Measurements from ENCODE around the gene SCFD2. TPM values are rescaled to one million over a fixed set of nuclear protein-coding genes. Genes with fewer than 3 reads are reported as not detected.

SCFD2 gene
- total RNA-seq, 4 donors from 2014 or later = 8.9 to 16.0 (median 14.8) TPM

DNA sequence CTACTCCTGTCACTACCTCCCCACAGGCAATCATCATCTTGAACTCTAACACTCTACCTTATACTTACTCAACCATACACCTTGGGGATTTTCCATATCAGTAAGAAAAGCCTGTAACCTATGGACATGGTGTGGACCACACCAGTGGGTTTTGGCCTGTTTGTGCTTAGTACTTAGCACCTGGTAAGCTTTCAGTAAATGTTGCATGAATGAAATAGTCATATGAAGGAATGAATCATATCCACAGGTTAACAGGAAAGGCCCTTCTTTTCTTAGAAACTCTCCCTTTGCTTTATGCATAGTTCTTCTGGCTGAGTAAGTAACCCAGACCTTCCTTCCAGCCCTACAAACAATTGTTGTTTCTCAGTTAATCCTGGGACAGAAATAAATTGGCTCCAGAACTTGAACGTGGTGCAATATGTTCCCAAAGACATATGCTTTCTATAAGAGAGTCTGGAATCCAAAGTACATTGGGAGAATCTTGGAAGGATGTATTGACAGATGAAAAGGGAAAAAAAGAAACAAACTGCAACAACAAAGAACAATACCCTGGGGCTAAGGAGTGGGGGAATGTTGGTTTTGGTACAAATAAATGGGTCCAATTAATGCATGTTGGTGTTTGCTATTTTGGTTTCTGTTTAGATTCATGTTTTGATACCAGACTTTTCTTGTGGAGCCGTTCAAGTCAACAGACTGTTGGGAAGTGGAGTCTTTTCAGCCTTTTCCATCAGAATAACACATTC is 475.9 kb downstream of the SCFD2 start:
- in situ Hi-C loops (cut with MboI; ENCODE audit: low sequenced_read_pairs in 4 of 4) = loop anchor here in 1 of 4 donors (10.0 kb wide), 1 partner anchor 65 kb away; no protein-coding TSS in a partner anchor
- ATAC-seq (no peak), DNase-seq (no peak)
- H3K27ac ChIP-seq = no peak overlapping the region
- intact Hi-C loops (cut with DNase I; ENCODE audit: low total_unique reads) = no loop called here
- TF ChIP-seq POLR2A (IDR thresholded peaks at IDR 0.05) = no peak
- TF ChIP-seq, protein P1, sequence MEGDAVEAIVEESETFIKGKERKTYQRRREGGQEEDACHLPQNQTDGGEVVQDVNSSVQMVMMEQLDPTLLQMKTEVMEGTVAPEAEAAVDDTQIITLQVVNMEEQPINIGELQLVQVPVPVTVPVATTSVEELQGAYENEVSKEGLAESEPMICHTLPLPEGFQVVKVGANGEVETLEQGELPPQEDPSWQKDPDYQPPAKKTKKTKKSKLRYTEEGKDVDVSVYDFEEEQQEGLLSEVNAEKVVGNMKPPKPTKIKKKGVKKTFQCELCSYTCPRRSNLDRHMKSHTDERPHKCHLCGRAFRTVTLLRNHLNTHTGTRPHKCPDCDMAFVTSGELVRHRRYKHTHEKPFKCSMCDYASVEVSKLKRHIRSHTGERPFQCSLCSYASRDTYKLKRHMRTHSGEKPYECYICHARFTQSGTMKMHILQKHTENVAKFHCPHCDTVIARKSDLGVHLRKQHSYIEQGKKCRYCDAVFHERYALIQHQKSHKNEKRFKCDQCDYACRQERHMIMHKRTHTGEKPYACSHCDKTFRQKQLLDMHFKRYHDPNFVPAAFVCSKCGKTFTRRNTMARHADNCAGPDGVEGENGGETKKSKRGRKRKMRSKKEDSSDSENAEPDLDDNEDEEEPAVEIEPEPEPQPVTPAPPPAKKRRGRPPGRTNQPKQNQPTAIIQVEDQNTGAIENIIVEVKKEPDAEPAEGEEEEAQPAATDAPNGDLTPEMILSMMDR (IDR thresholded peaks at IDR 0.05 in 4 of 5, conservative IDR thresholded peaks at IDR 0.05 in 1 of 5) = no peak
- no peaks in the 10 kb centered on the region for H3K9me3 ChIP-seq
- no peaks in the 10 kb centered on the region for H3K27me3 ChIP-seq
- no peaks in the 10 kb centered on the region for H3K36me3 ChIP-seq
- H3K4me3 ChIP-seq = no peak overlapping the region
- no peaks in the 10 kb centered on the region for H3K4me1 ChIP-seq

DNA sequence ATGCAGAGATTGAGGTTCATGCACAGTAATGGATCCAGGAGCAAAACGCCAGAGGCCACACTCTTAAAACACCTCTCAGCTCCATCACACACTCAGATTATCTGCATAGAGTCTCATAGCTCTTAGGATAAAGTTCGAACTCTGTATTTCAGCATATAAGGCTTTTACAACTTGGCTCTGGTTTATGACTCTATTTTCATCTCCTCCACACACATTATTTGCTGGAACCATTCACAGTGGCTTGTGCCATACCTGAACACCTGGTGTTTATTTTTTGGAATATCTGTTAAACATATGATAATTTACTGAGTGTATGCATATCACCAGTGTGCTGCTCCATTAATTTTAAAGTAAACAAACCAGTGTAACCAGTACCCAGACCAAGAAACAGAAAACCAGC is 476.5 kb downstream of the SCFD2 start:
- in situ Hi-C loops (cut with MboI; ENCODE audit: low sequenced_read_pairs in 4 of 4) (loop anchor here in 1 of 4 donors (10.0 kb wide), 1 partner anchor 65 kb away; no protein-coding TSS in a partner anchor), intact Hi-C loops (cut with DNase I; ENCODE audit: low total_unique reads) (no loop called here)
- Histone ChIP-seq H3K27ac (no peak overlapping the region), H3K27me3 (no peaks in the 10 kb centered on the region), H3K4me1 (no peaks in the 10 kb centered on the region), H3K9me3 (no peaks in the 10 kb centered on the region), H3K4me3 (no peak overlapping the region), H3K36me3 (no peaks in the 10 kb centered on the region)
- TF ChIP-seq, protein P1 (IDR thresholded peaks at IDR 0.05 in 4 of 5, conservative IDR thresholded peaks at IDR 0.05 in 1 of 5) = no peak
- no peak for TF ChIP-seq POLR2A (IDR thresholded peaks at IDR 0.05)
- no peak for ATAC-seq
- no peak for DNase-seq

DNA sequence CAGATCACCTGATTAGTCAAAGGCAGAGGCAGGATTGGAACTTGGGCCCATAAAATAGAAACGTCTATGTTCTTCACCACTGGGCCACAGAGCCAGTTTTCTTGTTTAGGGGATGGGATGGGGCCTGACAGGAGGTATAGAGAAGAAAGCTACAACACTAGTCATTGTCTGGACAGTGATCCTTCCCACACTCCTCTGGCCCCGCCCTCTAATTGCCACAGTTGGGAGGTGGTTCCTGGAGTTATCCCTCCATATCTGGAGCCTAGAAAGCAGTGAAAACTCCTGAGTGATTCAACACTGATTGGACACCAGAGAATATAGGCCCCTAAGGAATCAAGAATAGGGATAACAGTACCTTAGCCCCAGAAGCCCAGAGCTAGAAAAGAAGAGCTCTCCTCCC is 480.9 kb downstream of the SCFD2 start:
- Histone ChIP-seq H3K27ac (no peak overlapping the region), H3K27me3 (no peaks in the 10 kb centered on the region), H3K4me1 (no peaks in the 10 kb centered on the region), H3K36me3 (no peaks in the 10 kb centered on the region), H3K9me3 (no peaks in the 10 kb centered on the region), H3K4me3 (no peak overlapping the region)
- intact Hi-C loops (cut with DNase I; ENCODE audit: low total_unique reads) (no loop called here), in situ Hi-C loops (cut with MboI; ENCODE audit: low sequenced_read_pairs in 4 of 4) (loop anchor here in 1 of 4 donors (10.0 kb wide), 1 partner anchor 60 kb away; no protein-coding TSS in a partner anchor)
- DNase-seq = no peak
- no peak for TF ChIP-seq POLR2A (IDR thresholded peaks at IDR 0.05)
- TF ChIP-seq, protein P1 (IDR thresholded peaks at IDR 0.05 in 4 of 5, conservative IDR thresholded peaks at IDR 0.05 in 1 of 5) = no peak
- no peak for ATAC-seq

DNA sequence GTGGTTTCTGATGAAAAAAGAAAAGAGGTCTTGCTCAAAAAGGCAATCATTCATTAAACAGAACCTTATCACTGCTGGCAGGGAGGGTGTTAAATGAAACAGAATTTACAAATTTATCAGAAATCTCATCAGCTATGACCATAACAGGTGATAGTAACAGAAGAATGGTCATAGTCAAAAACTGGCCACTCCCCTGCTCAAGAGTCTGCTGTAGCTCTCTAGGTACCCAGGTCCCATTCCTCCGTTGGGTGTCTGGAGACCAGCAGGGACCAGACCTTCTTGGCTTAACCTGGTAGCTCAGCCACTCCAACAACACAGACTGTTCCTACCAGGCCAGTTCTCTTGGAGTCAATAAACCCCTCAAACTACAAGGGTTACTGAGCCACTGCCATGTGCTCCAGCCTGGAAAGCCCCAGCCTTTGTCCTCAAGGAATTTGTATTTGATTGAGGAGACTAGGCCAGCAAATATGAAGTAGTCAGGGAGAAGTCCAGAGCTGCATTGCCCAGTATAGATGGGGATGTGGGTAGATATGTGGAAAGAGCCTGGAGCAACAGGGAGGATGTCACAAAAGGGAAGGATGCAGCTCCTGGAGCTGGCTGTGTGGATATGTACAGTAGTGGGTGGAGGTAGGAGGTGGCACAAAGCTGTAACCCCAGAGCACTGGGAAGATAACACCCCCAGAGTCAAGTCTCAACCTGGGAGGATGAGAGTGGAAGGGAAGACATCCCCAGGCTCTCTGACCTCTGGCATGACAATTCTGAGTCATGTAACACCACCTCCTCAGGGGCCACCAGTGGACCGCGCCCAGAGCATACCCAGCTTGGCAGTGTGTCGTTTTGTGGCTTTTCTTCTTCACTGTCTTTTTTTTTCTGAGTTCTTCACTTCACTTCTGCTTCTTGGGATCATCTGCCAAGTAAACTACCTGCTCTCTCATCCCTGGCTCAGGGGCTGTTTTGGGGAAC is 481.9 kb downstream of the SCFD2 start:
- ATAC-seq = no peak
- no peak for DNase-seq
- in situ Hi-C loops (cut with MboI; ENCODE audit: low sequenced_read_pairs in 4 of 4) = loop anchor here in 1 of 4 donors (10.0 kb wide), 1 partner anchor 59 kb away; no protein-coding TSS in a partner anchor
- Histone ChIP-seq H3K27me3 (no peaks in the 10 kb centered on the region), H3K4me1 (no peaks in the 10 kb centered on the region), H3K9me3 (no peaks in the 10 kb centered on the region), H3K4me3 (no peak overlapping the region), H3K36me3 (no peaks in the 10 kb centered on the region), H3K27ac (no peak overlapping the region)
- intact Hi-C loops (cut with DNase I; ENCODE audit: low total_unique reads) = no loop called here
- TF ChIP-seq, protein P1 (IDR thresholded peaks at IDR 0.05 in 4 of 5, conservative IDR thresholded peaks at IDR 0.05 in 1 of 5) = no peak
- no peak for TF ChIP-seq POLR2A (IDR thresholded peaks at IDR 0.05)
